HEK293 (cell line): ENCODE results near the gene TIMP2.

Source experiments
- GLI4 ChIP-seq: fragments of 450-650 bp; formaldehyde crosslinking; IDR thresholded peaks from 2 replicates; pipeline ENCODE4 v1.5.1; 2016; ENCODE audit warnings: missing biosample characterization, missing genetic modification characterization
- SP3 ChIP-seq: fragments of 450-650 bp; formaldehyde crosslinking; IDR thresholded peaks from 2 replicates; pipeline ENCODE4 v1.5.1; 2016; ENCODE audit warnings: missing biosample characterization, missing genetic modification characterization
- YY1 ChIP-seq: fragments of 450-650 bp; formaldehyde crosslinking; IDR thresholded peaks from 2 replicates; pipeline ENCODE4 v1.5.1; 2018; ENCODE audit warnings: missing biosample characterization, missing genetic modification characterization
- ZNF175 ChIP-seq: fragments of 450-650 bp; formaldehyde crosslinking; IDR thresholded peaks from 2 replicates; pipeline ENCODE4 v1.5.1; 2016; ENCODE audit warnings: missing biosample characterization, missing genetic modification characterization
- ZNF354C ChIP-seq: fragments of 450-650 bp; formaldehyde crosslinking; IDR thresholded peaks from 2 replicates; pipeline ENCODE4 v1.5.1; 2016; ENCODE audit warnings: missing biosample characterization, missing genetic modification characterization, low read depth, borderline replicate concordance
- ZNF48 ChIP-seq: fragments of 450-650 bp; formaldehyde crosslinking; IDR thresholded peaks from 2 replicates; pipeline ENCODE4 v1.5.1; 2016; ENCODE audit warnings: missing biosample characterization, missing genetic modification characterization
- ZNF768 ChIP-seq: fragments of 450-650 bp; formaldehyde crosslinking; IDR thresholded peaks from 2 replicates; pipeline ENCODE4 v1.5.1; 2018; ENCODE audit warnings: missing biosample characterization, mild to moderate bottlenecking, missing genetic modification characterization
- TF ChIP-seq, protein P1 (sequence below): fragments of 450-650 bp; formaldehyde crosslinking; IDR thresholded peaks from 2 replicates; pipeline ENCODE4 v1.5.1; 2016; ENCODE audit warnings: missing biosample characterization, missing genetic modification characterization
- TF ChIP-seq, protein P2 (sequence below): fragments of 450-650 bp; IDR thresholded peaks from 2 replicates; pipeline ENCODE4 v1.5.1; 2018; ENCODE audit warnings: missing biosample characterization, missing genetic modification characterization
- TF ChIP-seq, protein P3 (sequence below): fragments of 450-650 bp; formaldehyde crosslinking; IDR thresholded peaks from 2 replicates; pipeline ENCODE4 v1.5.1; 2016; ENCODE audit warnings: missing biosample characterization, missing genetic modification characterization
- TF ChIP-seq, protein P4 (sequence below): fragments of 450-650 bp; formaldehyde crosslinking; IDR thresholded peaks from 2 replicates; pipeline ENCODE4 v1.5.1; 2017; ENCODE audit warnings: missing biosample characterization, mild to moderate bottlenecking, missing genetic modification characterization, moderate library complexity

DNA sequence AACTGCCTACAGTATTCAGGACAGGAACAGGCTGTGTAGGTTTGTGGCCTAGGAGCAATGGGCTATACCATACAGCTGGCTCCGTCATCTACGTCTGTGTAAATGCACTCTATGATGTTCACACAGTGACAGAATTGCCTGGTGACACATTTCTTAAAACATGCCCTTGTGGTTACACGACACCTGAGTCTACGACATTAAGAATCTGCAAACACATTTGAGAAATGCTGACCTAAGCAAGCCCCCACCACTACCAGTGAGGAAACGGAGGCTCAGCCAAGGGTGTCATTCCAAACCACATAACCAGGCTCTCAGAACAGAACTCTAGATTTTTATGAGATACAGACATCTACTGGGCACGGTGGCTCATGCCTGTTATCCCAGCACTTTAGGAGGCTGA lies 108.1 kb downstream of the TIMP2 start:
- TF ChIP-seq, protein P1, sequence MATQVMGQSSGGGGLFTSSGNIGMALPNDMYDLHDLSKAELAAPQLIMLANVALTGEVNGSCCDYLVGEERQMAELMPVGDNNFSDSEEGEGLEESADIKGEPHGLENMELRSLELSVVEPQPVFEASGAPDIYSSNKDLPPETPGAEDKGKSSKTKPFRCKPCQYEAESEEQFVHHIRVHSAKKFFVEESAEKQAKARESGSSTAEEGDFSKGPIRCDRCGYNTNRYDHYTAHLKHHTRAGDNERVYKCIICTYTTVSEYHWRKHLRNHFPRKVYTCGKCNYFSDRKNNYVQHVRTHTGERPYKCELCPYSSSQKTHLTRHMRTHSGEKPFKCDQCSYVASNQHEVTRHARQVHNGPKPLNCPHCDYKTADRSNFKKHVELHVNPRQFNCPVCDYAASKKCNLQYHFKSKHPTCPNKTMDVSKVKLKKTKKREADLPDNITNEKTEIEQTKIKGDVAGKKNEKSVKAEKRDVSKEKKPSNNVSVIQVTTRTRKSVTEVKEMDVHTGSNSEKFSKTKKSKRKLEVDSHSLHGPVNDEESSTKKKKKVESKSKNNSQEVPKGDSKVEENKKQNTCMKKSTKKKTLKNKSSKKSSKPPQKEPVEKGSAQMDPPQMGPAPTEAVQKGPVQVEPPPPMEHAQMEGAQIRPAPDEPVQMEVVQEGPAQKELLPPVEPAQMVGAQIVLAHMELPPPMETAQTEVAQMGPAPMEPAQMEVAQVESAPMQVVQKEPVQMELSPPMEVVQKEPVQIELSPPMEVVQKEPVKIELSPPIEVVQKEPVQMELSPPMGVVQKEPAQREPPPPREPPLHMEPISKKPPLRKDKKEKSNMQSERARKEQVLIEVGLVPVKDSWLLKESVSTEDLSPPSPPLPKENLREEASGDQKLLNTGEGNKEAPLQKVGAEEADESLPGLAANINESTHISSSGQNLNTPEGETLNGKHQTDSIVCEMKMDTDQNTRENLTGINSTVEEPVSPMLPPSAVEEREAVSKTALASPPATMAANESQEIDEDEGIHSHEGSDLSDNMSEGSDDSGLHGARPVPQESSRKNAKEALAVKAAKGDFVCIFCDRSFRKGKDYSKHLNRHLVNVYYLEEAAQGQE (tag by site-specific recombination) = no peak
- TF ChIP-seq, protein P2, sequence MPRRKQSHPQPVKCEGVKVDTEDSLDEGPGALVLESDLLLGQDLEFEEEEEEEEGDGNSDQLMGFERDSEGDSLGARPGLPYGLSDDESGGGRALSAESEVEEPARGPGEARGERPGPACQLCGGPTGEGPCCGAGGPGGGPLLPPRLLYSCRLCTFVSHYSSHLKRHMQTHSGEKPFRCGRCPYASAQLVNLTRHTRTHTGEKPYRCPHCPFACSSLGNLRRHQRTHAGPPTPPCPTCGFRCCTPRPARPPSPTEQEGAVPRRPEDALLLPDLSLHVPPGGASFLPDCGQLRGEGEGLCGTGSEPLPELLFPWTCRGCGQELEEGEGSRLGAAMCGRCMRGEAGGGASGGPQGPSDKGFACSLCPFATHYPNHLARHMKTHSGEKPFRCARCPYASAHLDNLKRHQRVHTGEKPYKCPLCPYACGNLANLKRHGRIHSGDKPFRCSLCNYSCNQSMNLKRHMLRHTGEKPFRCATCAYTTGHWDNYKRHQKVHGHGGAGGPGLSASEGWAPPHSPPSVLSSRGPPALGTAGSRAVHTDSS (tag by site-specific recombination) = no peak
- TF ChIP-seq YY1 (tag by site-specific recombination) = no peak
- TF ChIP-seq SP3 (tag by site-specific recombination) = no peak
- no peak for TF ChIP-seq ZNF768
- TF ChIP-seq, protein P3, sequence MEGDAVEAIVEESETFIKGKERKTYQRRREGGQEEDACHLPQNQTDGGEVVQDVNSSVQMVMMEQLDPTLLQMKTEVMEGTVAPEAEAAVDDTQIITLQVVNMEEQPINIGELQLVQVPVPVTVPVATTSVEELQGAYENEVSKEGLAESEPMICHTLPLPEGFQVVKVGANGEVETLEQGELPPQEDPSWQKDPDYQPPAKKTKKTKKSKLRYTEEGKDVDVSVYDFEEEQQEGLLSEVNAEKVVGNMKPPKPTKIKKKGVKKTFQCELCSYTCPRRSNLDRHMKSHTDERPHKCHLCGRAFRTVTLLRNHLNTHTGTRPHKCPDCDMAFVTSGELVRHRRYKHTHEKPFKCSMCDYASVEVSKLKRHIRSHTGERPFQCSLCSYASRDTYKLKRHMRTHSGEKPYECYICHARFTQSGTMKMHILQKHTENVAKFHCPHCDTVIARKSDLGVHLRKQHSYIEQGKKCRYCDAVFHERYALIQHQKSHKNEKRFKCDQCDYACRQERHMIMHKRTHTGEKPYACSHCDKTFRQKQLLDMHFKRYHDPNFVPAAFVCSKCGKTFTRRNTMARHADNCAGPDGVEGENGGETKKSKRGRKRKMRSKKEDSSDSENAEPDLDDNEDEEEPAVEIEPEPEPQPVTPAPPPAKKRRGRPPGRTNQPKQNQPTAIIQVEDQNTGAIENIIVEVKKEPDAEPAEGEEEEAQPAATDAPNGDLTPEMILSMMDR = no peak
- TF ChIP-seq ZNF175 (tag by site-specific recombination) = no peak
- TF ChIP-seq ZNF354C = no peak
- TF ChIP-seq, protein P4, sequence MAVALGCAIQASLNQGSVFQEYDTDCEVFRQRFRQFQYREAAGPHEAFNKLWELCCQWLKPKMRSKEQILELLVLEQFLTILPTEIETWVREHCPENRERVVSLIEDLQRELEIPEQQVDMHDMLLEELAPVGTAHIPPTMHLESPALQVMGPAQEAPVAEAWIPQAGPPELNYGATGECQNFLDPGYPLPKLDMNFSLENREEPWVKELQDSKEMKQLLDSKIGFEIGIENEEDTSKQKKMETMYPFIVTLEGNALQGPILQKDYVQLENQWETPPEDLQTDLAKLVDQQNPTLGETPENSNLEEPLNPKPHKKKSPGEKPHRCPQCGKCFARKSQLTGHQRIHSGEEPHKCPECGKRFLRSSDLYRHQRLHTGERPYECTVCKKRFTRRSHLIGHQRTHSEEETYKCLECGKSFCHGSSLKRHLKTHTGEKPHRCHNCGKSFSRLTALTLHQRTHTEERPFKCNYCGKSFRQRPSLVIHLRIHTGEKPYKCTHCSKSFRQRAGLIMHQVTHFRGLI (tag by site-specific recombination) = no peak
- no peak for TF ChIP-seq GLI4 (tag by site-specific recombination)
- TF ChIP-seq ZNF48 (tag by site-specific recombination) = no peak
